Mesangial cell (primary cell): ENCODE measurements around the gene AQP9. TPM values are rescaled to one million over a fixed set of nuclear protein-coding genes. Genes with fewer than 3 reads are reported as not detected.

Source experiments
- total RNA-seq: library from RNA; depleted of rRNA; stranded (reverse); fragments of >200 nt; gene quantifications from 2 replicates; pipeline ENCODE4 v1.2.3, GENCODE V29; 2015

The AQP9 gene, protein sequence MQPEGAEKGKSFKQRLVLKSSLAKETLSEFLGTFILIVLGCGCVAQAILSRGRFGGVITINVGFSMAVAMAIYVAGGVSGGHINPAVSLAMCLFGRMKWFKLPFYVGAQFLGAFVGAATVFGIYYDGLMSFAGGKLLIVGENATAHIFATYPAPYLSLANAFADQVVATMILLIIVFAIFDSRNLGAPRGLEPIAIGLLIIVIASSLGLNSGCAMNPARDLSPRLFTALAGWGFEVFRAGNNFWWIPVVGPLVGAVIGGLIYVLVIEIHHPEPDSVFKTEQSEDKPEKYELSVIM
- total RNA-seq: not detected in 2 replicates

DNA sequence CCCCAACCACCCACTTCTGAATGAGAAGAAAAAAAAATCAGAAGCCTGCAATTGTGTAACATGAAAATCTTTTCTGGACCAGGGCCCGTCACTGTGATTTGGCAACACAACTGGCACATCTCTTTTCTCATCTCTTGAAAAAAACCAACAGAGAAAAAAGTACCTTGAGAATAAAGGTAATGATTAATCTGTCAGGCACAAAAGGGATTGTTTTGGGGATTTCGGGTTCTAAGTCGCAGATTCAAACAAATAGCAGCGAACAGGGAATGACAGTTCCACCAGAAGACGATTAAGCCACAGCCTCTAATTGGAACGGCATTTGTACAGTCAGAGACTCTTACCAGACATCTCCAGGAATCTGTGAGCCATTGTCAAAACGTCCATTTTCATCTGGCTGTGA is at the start of gene AQP9:
TSS of gene AQP9 (plus strand) at position 276 of the 400 bp plus-strand sequence. CDS start 185 bp downstream, outside the sequence.

Other genes starting within 250 kb of the AQP9 start
- gene ALDH1A2, start 72.7 kb upstream of the AQP9 start, total RNA-seq: 23.1 and 31.2 TPM in 2 replicates